ENCODE data around the gene CD151.

The CD151 gene

GRCh38 chr11:815675-816432 is 16.9 kb upstream of the CD151 start:
- DNase-seq (ENCODE audit: low spot score) = no peak

- DNase-seq (ENCODE audit: low spot score) = no peak
Observed at GRCh38 chr11:816433-816779, 16.3 kb upstream of the CD151 start.

DNA sequence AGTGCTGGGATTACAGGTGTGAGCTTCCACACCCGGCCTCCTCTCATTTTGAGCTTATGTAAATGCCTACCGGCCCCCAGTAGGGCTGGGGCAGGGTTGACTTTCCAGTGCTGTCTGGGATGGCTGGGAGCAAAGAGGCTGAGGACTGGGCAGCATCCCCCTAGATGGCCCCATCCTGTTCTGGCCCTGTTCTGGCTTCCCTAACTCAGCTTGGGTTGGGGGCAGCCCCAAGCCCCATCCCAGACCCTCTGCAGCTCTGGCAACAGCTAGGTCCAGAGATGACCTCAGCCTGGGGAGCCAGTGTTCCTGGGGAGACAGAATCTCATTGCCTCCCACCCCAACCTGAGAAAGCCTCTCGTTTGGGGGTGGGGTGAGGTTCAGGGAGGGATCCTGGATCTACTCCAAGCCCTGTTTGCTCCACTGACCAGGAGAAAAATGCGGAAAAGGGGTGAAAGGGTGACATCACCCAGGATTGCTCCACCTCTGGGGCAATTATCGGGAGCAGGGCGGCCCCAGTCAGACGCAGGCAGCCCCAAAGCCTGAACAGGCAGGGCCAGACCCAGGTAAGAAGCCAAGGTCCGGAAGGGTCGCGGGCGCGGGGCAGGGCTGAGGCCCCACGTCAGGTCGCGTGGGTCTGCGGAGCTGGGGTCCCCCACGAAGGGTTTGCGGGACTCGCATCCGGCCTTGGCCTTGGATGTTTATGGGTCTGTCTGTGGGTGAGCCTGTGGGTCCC is 14.2 kb upstream of the CD151 start, which contains the start of gene PNPLA2:
Gene PNPLA2, plus strand, starts transcription at position 519 of the 733 bp plus-strand sequence. CDS start 805 bp downstream, outside the sequence.
- DNase-seq (ENCODE audit: low spot score) = no peak

- DNase-seq (ENCODE audit: low spot score) = peak; percentile 96
Observed at GRCh38 chr11:819129-819931, 13.4 kb upstream of the CD151 start.

- DNase-seq (ENCODE audit: low spot score) = peak; percentile 73
Observed at GRCh38 chr11:819943-820649, 12.7 kb upstream of the CD151 start.

GRCh38 chr11:820655-821511 is 11.9 kb upstream of the CD151 start:
- peak; percentile 61 for DNase-seq (ENCODE audit: low spot score)

DNA sequence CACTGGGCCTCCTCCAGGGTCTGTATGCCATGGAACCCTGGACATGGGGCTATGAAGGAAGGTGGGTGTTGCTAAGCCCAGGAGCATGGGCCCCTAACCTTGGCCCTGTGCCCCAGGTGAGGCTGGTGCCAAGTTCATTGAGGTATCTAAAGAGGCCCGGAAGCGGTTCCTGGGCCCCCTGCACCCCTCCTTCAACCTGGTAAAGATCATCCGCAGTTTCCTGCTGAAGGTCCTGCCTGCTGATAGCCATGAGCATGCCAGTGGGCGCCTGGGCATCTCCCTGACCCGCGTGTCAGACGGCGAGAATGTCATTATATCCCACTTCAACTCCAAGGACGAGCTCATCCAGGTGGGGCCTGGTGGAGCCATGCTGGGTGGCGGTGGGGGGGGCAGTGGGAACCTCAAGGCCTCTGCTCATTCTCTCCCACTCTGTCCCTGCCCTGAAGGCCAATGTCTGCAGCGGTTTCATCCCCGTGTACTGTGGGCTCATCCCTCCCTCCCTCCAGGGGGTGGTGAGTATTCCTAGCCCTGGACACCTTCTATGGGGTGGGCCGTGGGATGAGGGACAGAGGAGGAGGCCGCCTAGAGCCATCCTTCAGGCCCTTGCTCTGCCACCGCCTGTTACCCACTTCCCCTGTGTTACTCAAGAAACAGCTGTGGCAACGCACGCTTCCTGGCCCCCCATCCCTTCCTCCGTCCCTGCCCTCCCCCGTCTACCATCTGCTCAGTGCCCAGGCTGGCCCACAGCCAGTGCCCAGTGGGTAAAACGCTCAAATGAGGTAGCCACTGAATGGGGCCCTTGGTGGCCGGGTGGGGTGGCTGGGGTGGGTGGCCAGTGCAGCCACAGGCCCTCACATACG is 11.0 kb upstream of the CD151 start:
- peak; percentile 70 for DNase-seq (ENCODE audit: low spot score)

DNA sequence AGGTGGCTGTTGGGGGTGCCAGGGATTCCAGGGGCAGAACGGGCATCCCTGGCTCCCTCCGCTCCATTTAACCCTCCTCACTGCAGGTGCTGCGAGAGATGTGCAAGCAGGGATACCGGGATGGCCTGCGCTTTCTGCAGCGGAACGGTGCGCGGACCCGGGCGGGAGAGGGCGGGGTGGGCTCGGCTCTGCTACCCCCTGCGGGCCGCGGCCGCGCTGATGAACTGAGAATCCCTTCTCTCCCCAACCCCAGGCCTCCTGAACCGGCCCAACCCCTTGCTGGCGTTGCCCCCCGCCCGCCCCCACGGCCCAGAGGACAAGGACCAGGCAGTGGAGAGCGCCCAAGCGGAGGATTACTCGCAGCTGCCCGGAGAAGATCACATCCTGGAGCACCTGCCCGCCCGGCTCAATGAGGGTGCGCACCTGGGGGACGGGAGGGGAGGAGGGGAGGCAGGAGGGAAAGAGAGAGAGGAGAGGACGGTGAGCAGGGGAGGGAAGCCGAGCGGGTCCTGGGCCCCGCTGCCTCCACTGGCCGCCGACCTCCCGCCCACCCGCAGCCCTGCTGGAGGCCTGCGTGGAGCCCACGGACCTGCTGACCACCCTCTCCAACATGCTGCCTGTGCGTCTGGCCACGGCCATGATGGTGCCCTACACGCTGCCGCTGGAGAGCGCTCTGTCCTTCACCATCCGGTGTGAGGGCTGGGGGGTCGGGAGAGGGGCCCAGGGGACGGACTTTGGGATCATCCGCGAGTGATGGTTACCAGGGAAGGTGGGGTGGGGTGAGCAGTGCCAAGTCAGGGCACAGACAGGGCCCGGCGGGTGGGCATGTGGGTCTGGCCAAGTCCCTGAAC is 9.1 kb upstream of the CD151 start:
- DNase-seq (ENCODE audit: low spot score) = no peak

DNA sequence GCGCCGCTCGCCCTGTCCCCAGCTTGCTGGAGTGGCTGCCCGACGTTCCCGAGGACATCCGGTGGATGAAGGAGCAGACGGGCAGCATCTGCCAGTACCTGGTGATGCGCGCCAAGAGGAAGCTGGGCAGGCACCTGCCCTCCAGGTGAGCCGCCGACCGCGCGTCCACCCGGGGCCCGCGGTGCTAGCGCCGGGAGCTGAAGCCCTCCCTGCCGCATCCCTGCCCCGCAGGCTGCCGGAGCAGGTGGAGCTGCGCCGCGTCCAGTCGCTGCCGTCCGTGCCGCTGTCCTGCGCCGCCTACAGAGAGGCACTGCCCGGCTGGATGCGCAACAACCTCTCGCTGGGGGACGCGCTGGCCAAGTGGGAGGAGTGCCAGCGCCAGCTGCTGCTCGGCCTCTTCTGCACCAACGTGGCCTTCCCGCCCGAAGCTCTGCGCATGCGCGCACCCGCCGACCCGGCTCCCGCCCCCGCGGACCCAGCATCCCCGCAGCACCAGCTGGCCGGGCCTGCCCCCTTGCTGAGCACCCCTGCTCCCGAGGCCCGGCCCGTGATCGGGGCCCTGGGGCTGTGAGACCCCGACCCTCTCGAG is 8.4 kb upstream of the CD151 start:
- DNase-seq (ENCODE audit: low spot score) = peak; percentile 74

DNA sequence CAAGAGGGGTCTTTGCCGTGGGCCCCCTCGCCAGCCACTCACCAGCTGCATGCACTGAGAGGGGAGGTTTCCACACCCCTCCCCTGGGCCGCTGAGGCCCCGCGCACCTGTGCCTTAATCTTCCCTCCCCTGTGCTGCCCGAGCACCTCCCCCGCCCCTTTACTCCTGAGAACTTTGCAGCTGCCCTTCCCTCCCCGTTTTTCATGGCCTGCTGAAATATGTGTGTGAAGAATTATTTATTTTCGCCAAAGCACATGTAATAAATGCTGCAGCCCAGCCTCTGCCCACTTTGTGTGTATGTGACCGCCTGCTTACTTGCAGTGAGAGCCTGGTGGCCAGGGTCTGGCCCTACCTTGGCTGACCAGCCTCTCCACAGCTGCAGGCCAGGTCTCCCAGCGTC is 7.8 kb upstream of the CD151 start:
- no peak for DNase-seq (ENCODE audit: low spot score)

DNA sequence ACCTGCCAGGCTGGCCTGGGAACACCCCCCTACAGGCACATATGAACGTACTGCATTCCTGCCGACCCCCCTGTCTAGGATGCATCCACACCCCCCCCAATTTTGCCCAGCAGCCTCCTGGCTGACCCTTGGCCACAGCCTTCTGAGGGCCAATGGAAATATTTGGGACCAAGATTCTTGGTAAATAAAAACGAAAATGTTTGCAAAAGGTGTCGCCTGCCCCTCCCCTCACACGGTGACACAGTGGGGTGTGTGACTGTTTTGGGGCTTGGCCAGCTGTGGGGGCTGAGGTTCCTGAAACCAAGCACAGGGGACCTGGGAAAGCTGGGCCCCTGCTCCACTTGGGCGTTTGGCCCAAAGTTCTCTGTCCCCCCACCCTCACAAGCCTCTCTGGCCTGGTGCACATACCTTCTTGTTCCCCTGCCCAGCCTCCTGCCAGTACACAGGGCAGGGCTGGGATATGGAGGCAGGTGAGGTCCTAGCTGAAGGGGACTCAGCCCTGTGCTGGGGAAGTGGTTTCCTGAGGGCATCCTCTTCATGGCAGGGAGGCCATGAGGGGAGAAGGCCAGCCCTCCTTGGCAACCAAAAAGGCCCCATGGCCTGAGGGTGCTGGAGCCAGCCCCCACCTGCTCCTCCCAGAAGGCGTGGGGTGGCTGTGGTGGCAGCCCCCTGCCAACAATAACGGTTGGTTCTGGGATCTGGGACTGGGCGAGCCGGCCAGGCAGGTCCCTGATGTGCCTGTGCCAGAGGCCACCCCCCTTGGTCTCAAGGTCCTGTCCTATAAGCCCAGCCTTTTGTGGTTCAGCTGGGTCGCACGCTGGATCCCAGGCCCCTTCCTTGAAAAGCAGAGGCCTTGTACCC is 7.2 kb upstream of the CD151 start:
- no peak for DNase-seq (ENCODE audit: low spot score)

- DNase-seq (ENCODE audit: low spot score) = no peak
Observed at GRCh38 chr11:826227-826621, 6.5 kb upstream of the CD151 start.

- no peak for DNase-seq (ENCODE audit: low spot score)
Observed at GRCh38 chr11:826836-827145, 6.0 kb upstream of the CD151 start.

DNA sequence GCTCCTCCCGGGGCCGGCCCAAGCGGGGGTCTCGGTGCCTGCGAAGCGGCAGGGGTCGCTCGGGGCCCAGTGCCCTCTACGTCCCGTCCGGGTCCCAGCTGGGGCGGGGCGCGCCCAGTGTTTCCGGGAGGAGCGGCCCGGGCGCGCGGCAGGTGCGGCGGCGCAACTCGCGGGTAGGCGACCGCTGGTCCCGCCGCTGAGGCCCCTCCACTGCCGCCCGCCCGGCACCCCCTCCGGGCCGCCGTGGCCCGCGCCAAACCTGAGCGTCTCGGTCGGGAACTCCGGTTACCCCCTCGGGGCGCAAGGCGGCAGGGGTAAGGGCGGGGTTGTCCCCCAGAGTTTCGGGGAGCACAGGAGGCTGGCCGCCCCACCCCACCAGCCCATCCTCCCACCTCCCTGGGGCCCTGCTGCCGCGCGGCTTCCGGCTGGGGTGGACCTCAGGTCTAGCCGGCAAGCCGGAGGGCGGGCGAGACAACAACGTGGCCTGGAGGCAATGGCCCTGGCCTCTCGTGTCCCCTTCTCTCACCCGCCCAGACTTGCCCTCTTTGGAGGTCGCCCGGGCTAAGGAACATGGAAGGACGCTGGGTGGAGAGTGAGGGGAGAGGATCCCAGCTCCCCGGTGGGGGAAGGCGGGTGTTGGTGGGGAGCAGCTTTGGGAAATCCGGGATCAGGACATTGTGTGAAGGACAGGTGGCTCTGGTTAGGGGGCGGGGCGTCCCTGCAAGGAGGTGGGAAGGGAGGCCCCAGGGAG is 5.4 kb upstream of the CD151 start:
- no peak for DNase-seq (ENCODE audit: low spot score)

DNA sequence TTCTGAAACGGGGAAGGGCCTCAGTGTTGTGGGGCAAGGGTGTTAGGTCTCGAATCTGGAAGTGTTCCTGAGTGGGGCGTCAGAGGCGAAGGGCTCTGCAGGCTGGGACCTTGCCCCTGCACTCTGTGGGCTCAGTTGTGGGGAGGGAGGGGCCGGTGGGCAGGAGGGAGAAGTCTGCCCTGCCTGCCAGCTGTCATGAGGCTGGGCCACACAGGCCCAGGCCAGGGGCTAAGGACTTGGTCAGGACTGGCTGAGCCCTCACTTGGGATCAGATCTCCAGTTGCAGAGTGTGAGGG is 4.9 kb upstream of the CD151 start, which contains the start of gene CRACR2B:
Gene CRACR2B, plus strand, starts transcription at position 23 of the 296 bp plus-strand sequence. CDS start 689 bp downstream, outside the sequence.
- no peak for DNase-seq (ENCODE audit: low spot score)

GRCh38 chr11:828506-829175 is 4.1 kb upstream of the CD151 start:
- DNase-seq (ENCODE audit: low spot score) = no peak

All from Ammon's horn (tissue), 1 donor.